Measurements from ENCODE around the gene HDAC7. TPM values are rescaled to one million over a fixed set of nuclear protein-coding genes. Genes with fewer than 3 reads are reported as not detected.
A peak's percentile ranks its signal among the peaks of the same experiment; 100 is the strongest.

HDAC7 gene
- total RNA-seq, 2 donors from 2014 or later: 39.5 to 67.7 TPM

- H3K4me1 ChIP-seq (replicated peaks): no peaks in the 10 kb centered on the region
- 85% methylated on average over 6 of the region's 6 CpGs for WGBS
- DNase-seq (ENCODE audit: low spot score): no peak
Observed at GRCh38 chr12:47863985-47864384, 44.3 kb upstream of the HDAC7 start.

GRCh38 chr12:47863467-47863866, 43.8 kb upstream of the HDAC7 start:
- WGBS: 63% methylated on average over 6 of the region's 7 CpGs
- no peaks in the 10 kb centered on the region for H3K9me3 ChIP-seq
- no peak overlapping the region for H3K4me3 ChIP-seq
- DNase-seq (ENCODE audit: low spot score): peak; percentile 66
- H3K36me3 ChIP-seq: no peaks in the 10 kb centered on the region
- TF ChIP-seq POLR2A (IDR thresholded peaks at IDR 0.05) (no peak), CTCF (IDR thresholded peaks at IDR 0.05) (no peak), POLR2AphosphoS5 (IDR thresholded peaks at IDR 0.05) (no peak)
- H3K27ac ChIP-seq: no peak overlapping the region
- intact Hi-C loops (cut with DNase I): no loop called here
- no peaks in the 10 kb centered on the region for H3K4me1 ChIP-seq (replicated peaks)
- H3K27me3 ChIP-seq (replicated peaks; ENCODE audit: insufficient read depth): no peaks in the 10 kb centered on the region

More at GRCh38 chr12:47863985-47864384, 44.3 kb upstream of the HDAC7 start:
- TF ChIP-seq POLR2AphosphoS5 (IDR thresholded peaks at IDR 0.05): no peak
- TF ChIP-seq POLR2A (IDR thresholded peaks at IDR 0.05): no peak
- TF ChIP-seq CTCF (IDR thresholded peaks at IDR 0.05): no peak
- Histone ChIP-seq H3K27ac (no peak overlapping the region), H3K36me3 (no peaks in the 10 kb centered on the region), H3K4me3 (no peak overlapping the region), H3K27me3 (replicated peaks; ENCODE audit: insufficient read depth) (no peaks in the 10 kb centered on the region), H3K9me3 (no peaks in the 10 kb centered on the region)
- intact Hi-C loops (cut with DNase I): no loop called here

GRCh38 chr12:47862881-47863280, 43.2 kb upstream of the HDAC7 start:
- no peaks in the 10 kb centered on the region for H3K36me3 ChIP-seq
- DNase-seq (ENCODE audit: low spot score): no peak
- intact Hi-C loops (cut with DNase I): no loop called here
- no peak overlapping the region for H3K4me3 ChIP-seq
- H3K27ac ChIP-seq: no peak overlapping the region
- H3K4me1 ChIP-seq (replicated peaks): no peaks in the 10 kb centered on the region
- no peaks in the 10 kb centered on the region for H3K27me3 ChIP-seq (replicated peaks; ENCODE audit: insufficient read depth)
- no peaks in the 10 kb centered on the region for H3K9me3 ChIP-seq
- 93% methylated on average over 7 of the region's 7 CpGs for WGBS
- TF ChIP-seq POLR2A (IDR thresholded peaks at IDR 0.05) (no peak), CTCF (IDR thresholded peaks at IDR 0.05) (no peak), POLR2AphosphoS5 (IDR thresholded peaks at IDR 0.05) (no peak)

GRCh38 chr12:47862167-47862750, 42.6 kb upstream of the HDAC7 start:
- no peaks in the 10 kb centered on the region for H3K27me3 ChIP-seq (replicated peaks; ENCODE audit: insufficient read depth)
- H3K27ac ChIP-seq: no peak overlapping the region
- 77% methylated on average over 5 of the region's 5 CpGs for WGBS
- TF ChIP-seq POLR2A (IDR thresholded peaks at IDR 0.05) (no peak), CTCF (IDR thresholded peaks at IDR 0.05) (no peak), POLR2AphosphoS5 (IDR thresholded peaks at IDR 0.05) (no peak)
- no peak for DNase-seq (ENCODE audit: low spot score)
- H3K36me3 ChIP-seq: no peaks in the 10 kb centered on the region
- H3K4me3 ChIP-seq: no peak overlapping the region
- intact Hi-C loops (cut with DNase I): no loop called here
- H3K9me3 ChIP-seq: no peaks in the 10 kb centered on the region
- no peaks in the 10 kb centered on the region for H3K4me1 ChIP-seq (replicated peaks)

GRCh38 chr12:47860873-47861272, 41.2 kb upstream of the HDAC7 start:
- 67% methylated on average over 2 of the region's 2 CpGs for WGBS
- DNase-seq (ENCODE audit: low spot score): no peak
- no peak for TF ChIP-seq POLR2A (IDR thresholded peaks at IDR 0.05)
- no peak for TF ChIP-seq CTCF (IDR thresholded peaks at IDR 0.05)
- TF ChIP-seq POLR2AphosphoS5 (IDR thresholded peaks at IDR 0.05): no peak
- Histone ChIP-seq H3K4me1 (replicated peaks) (no peaks in the 10 kb centered on the region), H3K36me3 (no peaks in the 10 kb centered on the region), H3K27ac (no peak overlapping the region), H3K9me3 (no peaks in the 10 kb centered on the region), H3K27me3 (replicated peaks; ENCODE audit: insufficient read depth) (no peaks in the 10 kb centered on the region), H3K4me3 (no peak overlapping the region)
- intact Hi-C loops (cut with DNase I): no loop called here

All from prostate gland (tissue), 2 donors.